ENCODE data around the gene SERPINA9.

The SERPINA9 gene

DNA sequence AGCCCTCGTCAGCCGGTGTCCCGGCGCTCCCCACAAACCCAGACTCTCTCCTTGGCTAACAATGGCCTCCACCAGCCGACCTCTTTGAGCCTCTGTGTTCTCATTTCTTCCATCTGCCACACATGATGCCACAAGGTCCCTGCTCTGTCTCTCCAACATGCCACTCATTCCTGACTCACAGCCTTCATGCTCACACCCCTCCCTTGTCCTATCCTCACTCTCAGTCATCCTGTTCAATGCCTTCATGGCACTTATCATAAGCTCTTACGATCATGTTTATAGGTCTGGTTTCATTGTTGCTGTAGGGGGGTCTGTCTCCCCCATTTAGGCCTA, 13.8 kb downstream of the SERPINA9 start:
- DNase-seq (ENCODE audit: low read depth): no peak

DNA sequence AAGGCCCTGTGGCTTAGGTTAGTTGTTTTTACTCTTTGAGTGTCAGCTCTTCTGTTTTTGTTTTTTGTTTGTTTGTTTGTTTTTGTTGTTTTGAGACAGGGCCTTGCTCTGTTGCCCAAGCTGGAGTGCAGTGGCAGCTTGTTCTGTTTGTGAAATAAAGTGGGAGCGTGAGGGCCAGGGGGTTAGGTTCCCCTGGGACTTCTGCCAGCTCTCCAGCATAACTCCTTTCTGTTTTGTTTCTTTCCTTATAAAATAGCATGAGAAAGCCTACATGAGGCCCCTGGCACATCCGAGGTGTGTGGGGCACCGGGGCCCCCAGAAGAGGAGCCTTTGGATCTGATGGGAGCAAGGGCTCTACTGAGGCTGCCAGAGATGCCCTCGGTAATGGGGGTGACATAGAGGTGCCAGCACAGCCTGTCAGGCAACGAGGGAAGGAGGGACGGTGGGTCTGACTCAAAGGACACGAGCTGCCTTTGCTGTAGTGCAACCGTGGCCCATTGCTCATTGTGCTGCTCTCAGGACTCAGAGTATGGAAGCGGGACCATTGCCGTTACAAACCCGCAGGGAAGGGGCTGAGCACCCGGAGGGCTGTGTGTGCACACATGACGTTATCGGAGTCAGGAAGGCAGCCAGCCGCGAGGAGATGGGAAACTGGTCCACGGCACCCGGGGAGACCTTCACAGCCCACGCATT, 14.3 kb downstream of the SERPINA9 start:
- no peak for DNase-seq (ENCODE audit: low read depth)

GRCh38 chr14:94460631-94461416, 15.2 kb downstream of the SERPINA9 start:
- DNase-seq (ENCODE audit: low read depth): no peak

DNA sequence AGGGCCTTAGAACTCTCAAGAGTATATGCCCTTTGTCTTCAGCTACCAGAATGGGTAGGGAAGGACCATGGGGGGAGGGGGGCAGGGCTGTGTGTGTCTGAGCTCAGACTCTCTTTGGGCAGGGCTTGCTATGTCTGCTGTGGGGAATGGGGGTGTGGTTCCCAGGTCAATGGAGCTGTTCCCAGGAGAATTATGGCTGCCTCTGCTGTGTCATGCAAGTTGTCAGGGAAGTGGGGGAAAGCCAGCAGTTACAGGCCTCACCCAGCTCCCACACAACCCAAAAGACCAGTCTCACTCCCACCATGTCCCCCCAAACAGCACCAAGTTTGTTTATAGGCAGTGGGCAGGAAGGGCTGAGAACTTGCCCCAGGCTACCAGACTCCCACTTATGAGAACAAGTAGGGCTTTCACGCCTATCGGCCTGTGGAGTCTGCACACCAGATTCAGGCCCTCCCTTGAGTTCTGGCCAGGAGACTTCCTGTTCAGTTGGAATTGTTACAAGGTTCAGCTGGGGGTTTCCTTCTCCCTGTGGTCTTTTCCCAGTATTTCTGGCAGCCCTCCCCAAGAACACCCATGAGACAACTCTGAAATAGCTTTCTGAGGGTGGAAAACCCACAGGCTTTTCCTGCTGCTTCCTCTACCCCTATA, 17.3 kb downstream of the SERPINA9 start:
- DNase-seq (ENCODE audit: low read depth): no peak

DNA sequence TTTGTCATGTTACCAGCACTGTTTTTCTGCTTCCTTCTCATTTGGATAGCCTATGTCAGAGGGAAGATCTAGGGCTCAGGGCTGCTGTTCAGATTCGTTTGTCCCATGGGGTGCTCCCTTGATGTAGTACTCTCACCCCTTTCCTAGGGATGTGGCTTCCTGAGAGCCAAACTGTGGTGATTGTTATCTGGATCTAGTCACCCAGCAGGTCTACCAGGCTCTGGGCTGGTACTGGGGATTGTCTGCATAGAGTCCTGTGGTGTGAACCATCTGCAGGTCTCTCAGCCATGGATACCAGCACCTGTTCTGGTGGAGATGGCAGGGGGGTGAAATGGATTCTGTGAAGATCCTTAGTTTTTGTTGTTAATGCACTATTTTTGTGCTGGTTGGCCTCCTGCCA, 17.9 kb downstream of the SERPINA9 start:
- DNase-seq (ENCODE audit: low read depth): no peak

DNA sequence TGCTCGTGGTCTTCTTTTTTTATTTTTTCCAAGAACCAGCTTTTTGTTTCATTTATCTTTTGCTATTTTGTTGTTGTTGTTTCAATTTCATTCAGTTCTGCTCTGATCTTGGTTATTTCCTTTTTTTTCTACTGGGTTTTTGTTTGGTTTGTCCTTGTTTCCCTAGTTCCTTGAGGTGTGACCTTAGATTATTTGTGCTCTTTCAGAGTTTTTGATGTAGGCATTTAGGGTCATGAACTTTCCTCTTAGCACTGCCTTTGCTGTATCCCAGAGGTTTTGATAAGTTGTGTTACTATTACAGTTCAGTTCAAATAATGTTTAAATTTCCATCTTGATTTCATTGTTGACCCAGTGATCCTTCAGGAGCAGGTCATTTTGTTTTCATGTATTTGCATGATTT, 20.1 kb downstream of the SERPINA9 start:
- DNase-seq (ENCODE audit: low read depth): no peak

DNA sequence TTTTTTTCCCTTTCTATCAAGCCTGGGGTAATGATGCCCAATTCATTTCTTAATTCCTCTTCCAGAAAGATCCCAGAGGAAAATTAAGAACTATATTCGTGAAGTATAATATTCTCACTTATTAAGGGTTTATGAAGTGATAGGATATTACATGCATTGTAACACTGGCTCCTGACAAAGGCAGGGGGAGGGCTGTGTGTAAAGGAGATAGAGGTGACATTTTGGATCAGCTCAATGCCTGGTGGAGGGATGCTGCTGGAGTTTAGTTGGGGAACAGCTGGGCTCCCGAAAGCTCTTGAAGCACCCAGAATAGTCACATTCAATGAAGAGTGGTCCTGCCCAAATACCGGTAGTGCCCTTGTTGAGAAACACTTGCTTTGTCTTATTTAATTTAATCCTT, 24.2 kb downstream of the SERPINA9 start:
- no peak for DNase-seq (ENCODE audit: low read depth)

DNA sequence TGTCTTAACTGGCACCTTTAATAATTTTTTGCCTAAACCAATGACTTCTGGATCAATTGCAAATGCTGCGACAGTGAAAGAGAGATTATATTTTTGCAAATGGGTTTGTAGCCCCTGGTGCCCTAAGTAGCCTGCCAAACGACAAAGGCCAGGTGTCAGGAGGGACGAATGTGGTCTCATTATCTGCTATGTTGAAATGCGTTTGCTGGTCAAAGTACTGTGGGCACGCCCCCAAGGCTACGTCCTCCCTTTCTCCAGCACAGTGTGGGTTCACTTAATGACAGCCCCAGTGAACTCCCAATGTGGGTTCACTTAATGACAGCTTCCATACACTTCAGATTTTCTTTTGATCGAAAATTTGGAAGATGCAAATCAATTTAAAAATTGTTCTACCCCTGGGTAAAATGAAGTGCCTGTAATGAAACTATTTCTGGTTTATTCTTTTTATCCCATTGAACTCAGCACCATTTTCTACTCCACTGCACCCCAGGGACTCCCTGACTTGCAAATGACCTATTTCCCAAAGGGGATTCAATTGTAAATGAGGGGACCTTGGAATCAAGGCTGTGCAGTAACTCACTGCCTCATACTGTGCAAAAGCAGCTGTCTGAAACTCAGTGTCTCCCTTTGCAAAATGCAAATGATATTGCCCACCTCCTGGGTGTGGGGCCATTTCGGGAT, 24.8 kb downstream of the SERPINA9 start:
- DNase-seq (ENCODE audit: low read depth): no peak

DNA sequence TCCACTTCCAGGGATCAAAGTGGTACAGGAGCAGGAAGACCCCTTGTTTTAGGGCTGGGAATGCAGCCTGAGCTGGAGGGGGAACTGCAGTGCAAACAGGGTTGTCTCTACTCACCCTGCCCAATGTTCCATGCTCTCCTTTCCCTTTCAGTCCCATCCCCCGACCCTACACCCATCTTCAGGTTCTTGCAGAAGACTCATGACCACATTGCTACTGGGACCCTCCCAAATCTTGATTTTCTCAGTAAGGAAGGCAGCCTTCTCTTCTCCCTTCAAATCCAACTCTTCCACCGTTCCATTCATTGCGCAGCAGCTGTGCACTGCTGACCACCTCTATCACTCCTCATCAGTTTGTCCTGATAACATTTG, 25.3 kb downstream of the SERPINA9 start:
- DNase-seq (ENCODE audit: low read depth): no peak

DNA sequence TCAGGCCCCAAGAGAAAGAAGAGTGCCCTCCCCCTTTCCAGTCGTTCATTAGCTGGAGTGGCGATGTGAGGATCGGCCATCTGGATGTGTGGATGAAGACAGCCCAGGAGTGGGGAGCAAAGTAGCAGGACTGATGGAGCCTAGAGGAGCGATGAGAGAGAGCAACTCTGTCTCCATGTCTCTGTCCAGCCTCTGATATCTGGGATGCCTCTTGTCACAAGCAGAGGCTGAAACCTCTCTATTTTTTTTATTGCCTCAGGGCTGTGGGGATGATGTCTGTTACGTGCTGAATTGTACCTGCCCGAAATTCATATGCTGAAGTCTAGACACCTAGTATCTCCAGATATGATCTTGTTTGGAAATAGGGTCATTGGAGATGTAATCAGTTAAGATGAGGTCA, 26.1 kb downstream of the SERPINA9 start:
- no peak for DNase-seq (ENCODE audit: low read depth)

DNA sequence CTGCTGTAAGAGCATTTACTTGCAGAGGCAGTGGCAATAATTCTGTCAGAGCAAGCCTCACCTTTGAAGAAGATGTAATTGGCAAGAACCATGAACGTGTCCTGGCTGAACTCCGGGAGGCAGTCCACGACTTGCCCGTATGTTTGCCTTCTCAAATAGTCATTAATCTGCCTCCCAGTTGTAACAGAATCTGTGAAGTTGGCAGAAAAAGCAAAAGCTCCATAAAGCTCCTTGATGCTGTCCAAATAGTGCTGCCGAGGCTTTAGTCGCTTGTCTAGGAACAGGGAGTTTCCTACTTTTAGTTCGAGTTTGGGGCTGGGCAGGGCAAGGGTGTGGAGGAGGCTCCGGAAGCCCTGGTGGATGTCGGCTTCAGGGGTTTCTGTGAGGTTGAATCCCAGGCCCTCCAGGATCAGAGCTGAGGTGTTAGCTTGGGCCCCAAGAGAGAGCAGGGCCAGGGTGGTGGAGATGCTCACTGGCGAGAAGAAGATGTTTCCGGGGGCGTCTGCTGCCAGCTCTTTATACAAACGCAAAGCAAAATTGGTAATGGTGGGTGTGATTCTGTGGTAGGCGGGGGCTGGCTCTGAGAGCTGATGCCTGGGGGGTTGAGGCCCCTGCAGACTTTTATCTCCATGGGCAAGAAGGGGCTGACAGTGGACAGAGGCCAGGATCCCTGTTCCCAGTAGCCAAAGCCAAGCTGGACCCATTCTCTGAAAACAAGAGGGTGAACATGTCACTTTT, 27.8 kb downstream of the SERPINA9 start:
- DNase-seq (ENCODE audit: low read depth): no peak

- no peak for DNase-seq (ENCODE audit: low read depth)
Observed at GRCh38 chr14:94447206-94447605, 28.8 kb downstream of the SERPINA9 start.

GRCh38 chr14:94446126-94446525, 29.9 kb downstream of the SERPINA9 start:
- DNase-seq (ENCODE audit: low read depth): no peak

- no peak for DNase-seq (ENCODE audit: low read depth)
Observed at GRCh38 chr14:94445003-94445402, 31.0 kb downstream of the SERPINA9 start.

- DNase-seq (ENCODE audit: low read depth): no peak
Observed at GRCh38 chr14:94441531-94442205, 34.3 kb downstream of the SERPINA9 start.

DNA sequence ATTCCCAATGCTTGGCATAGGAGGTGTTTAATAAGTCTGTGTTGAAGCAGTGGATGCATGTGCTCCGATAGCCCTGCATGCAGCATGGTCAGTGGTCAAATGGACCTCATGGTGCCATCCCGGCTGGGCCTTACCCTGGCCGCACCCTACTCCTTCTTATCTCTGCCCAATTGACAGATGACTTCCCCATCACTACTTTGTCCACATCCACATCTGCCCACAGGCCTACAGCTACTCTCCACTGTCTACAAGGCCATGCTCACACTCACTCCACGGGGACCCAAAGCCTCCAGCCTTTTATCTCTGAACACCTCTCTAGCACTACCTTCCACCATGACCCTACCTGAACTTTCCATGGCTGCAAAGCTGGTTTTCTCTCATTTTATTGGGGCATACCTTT, 34.9 kb downstream of the SERPINA9 start:
- no peak for DNase-seq (ENCODE audit: low read depth)

DNA sequence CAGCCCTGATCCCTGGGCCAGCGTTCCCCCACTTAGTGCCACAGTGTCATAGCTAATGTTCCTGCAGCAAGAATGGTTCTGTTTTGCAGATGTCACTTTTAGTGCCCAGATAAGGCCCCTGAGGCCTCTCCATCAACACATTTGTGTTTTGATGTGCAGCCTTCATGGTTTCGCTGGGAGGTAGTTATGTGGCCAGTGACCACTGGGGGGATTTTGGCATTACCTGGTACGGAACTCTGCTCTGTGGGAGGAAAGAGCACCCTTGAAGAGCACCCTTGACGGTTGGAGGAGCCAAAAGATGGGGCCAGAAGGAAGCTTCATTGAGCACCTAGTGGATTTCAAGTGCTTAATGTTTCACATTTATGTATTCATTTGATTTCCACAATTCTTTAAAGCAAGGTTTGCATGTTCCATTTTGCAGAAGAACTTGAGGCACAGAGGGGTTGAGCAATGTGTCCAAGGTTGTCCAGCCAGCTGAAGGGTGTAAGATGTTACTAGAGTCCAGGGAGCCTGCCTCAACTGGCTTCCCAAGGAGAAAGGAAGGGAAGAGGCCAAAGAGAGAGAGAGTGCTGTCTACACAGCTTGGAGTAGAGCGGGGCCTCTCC, 36.4 kb downstream of the SERPINA9 start:
- no peak for DNase-seq (ENCODE audit: low read depth)

DNA sequence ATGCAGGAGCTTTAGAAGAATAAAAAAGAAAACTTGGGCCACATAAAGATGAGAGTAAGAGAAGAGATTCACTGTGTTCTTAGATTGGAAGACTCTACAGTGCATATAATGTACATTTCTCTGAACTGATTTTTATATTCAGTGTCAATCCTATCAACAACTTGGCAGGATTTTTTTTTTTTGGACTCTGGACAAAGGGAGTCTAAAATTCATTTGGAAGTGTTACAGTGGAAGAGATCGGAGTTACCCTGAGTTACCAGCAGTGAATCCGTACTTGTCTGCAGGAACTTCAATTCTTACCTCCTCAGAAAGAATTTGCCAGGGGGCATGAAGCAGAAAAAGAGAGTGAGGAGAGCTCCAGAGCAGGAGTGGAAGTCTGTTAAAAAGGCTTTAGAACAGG, 47.4 kb downstream of the SERPINA9 start:
- DNase-seq (ENCODE audit: low read depth): no peak

DNA sequence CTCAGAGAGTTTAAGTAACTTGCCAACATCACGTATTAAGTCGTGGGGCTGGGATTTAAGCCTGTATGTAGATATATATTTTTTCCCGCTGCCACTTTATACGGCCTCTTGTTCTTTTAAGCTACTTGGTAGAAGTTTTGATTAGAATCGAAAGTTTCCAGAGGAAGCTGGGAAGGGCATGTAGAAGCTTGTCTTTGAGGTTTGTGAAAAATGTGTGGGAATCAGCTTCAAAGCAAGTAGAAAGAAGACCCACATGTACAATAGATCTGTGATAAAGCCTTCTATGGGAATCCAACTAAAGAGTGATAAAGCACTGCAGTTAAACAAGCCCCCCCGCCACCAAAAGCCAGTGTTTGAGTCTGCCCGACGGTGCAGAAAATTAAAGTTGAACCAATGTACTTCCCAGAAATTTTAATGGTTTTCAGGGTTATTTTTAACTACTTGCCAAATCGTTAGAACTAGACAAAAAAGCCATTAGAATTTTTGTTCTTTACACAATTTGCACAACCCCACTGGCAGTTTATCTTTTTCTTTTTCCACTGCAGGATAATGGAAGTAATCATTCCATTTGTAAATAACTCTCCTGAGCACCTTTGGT, 48.9 kb downstream of the SERPINA9 start:
- DNase-seq (ENCODE audit: low read depth): no peak

DNA sequence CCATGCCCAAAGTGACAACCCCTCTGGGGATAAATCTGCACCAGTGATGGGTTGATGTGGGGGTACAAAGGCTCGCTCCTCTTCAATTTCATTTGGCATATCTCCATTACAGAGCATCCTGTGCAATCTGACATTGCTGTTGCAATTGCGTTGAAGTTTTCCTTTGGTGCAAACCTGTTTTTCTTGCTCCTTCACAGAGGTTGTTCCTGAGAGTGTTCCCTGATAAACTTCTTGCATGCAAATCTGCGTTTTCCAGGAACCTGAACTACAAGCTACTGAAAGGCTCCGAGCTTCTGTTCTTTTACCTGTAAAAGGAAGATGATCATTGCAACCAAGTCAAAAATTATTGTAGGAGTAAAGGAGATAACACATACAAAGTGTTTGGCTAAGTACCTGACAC, 49.5 kb downstream of the SERPINA9 start:
- DNase-seq (ENCODE audit: low read depth): no peak

- no peak for DNase-seq (ENCODE audit: low read depth)
Observed at GRCh38 chr14:94424371-94424770, 51.6 kb downstream of the SERPINA9 start.
